NB4 (cell line): ENCODE data around the gene SLC9A1.

Source experiments
- DNase-seq: peaks from one replicate; pipeline ENCODE4 v3.0.0; 2010; ENCODE audit warnings: low read depth
- H3K4me3 ChIP-seq: one replicate; pipeline ENCODE4 v1.5.1; 2011; ENCODE audit warnings: mild to moderate bottlenecking, low read depth, low read length, moderate library complexity
- CTCF ChIP-seq: IDR thresholded peaks from one replicate; pipeline ENCODE4 v1.5.1; 2012; ENCODE audit warnings: low read depth, low read length
- MAX ChIP-seq: IDR thresholded peaks from 2 replicates; pipeline ENCODE4 v1.6.1; 2011; ENCODE audit warnings: low read depth, low read length
- MYC ChIP-seq: IDR thresholded peaks from 2 replicates; pipeline ENCODE4 v1.6.1; 2011; ENCODE audit warnings: low read depth, low read length
- POLR2A ChIP-seq: IDR thresholded peaks from 2 replicates; pipeline ENCODE4 v1.6.1; 2011; ENCODE audit warnings: mild to moderate bottlenecking; ENCODE audit not compliant: insufficient read length; ENCODE audit errors: extremely low read depth

SLC9A1 gene

GRCh38 chr1:27103498-27103897 is 51.4 kb downstream of the SLC9A1 start:
- no peak for DNase-seq
- H3K4me3 ChIP-seq = no peak overlapping the region
- 0 out of 2 replicates have a peak, but pooled peaks have one; percentile 15 for TF ChIP-seq MAX
- no peak for TF ChIP-seq POLR2A

GRCh38 chr1:27102707-27103468 is 52.0 kb downstream of the SLC9A1 start:
- DNase-seq = peak; percentile 74
- TF ChIP-seq POLR2A (no peak), MAX (peak; percentile 42), MYC (no peak), CTCF (peak; percentile 90)
- no peak overlapping the region for H3K4me3 ChIP-seq

GRCh38 chr1:27102134-27102706 is 52.7 kb downstream of the SLC9A1 start:
- no peak overlapping the region for H3K4me3 ChIP-seq
- DNase-seq = no peak
- TF ChIP-seq CTCF = no peak
- TF ChIP-seq MYC = no peak
- no peak for TF ChIP-seq POLR2A

- no peak for DNase-seq
- TF ChIP-seq MYC (no peak), POLR2A (no peak), CTCF (no peak), MAX (no peak)
- H3K4me3 ChIP-seq = no peak overlapping the region
Observed at GRCh38 chr1:27101696-27102095, 53.2 kb downstream of the SLC9A1 start.

GRCh38 chr1:27101054-27101491 is 53.9 kb downstream of the SLC9A1 start:
- H3K4me3 ChIP-seq = no peak overlapping the region
- TF ChIP-seq POLR2A (no peak), MYC (no peak), CTCF (no peak), MAX (no peak)
- no peak for DNase-seq

- H3K4me3 ChIP-seq = no peak overlapping the region
- TF ChIP-seq CTCF (no peak), MAX (no peak), POLR2A (no peak), MYC (no peak)
- DNase-seq = peak; percentile 6
Observed at GRCh38 chr1:27100335-27101053, 54.4 kb downstream of the SLC9A1 start.
